Erythroblast (primary cell): ENCODE measurements around the gene SFMBT1.

ENCODE experiments used
- GATA1 ChIP-seq: IDR thresholded peaks from 2 replicates; pipeline ENCODE4 v1.6.1; 2011; ENCODE audit warnings: low read depth, mild to moderate bottlenecking, control low read depth, low read length, moderate library complexity
- POLR2A ChIP-seq: IDR thresholded peaks from 2 replicates; pipeline ENCODE4 v1.6.1; 2011; ENCODE audit warnings: mild to moderate bottlenecking, low read length

GRCh38 chr3:52907497-52907896 lies 138.4 kb downstream of the SFMBT1 start:
- TF ChIP-seq POLR2A = no peak
- TF ChIP-seq GATA1 = no peak
